Hindlimb muscle (tissue), 1 donor: ENCODE data around the gene INTS13. TPM values are rescaled to one million over a fixed set of nuclear protein-coding genes. Genes with fewer than 3 reads are reported as not detected.
"Not testable (repeated sequence)": the region's sequence is repeated elsewhere in the genome, so short reads cannot be mapped to it uniquely, and the experiment has no call there.

Experiments used
- DNase-seq: peaks from one replicate; pipeline ENCODE4 v3.0.0-alpha.2; 2013
- polyA plus RNA-seq: library from polyadenylated mRNA; unstranded; fragments of 120-200 nt; gene quantifications from one replicate; pipeline ENCODE4 v1.2.1, GENCODE V29; 2013; ENCODE audit not compliant: insufficient read length

Gene INTS13, protein sequence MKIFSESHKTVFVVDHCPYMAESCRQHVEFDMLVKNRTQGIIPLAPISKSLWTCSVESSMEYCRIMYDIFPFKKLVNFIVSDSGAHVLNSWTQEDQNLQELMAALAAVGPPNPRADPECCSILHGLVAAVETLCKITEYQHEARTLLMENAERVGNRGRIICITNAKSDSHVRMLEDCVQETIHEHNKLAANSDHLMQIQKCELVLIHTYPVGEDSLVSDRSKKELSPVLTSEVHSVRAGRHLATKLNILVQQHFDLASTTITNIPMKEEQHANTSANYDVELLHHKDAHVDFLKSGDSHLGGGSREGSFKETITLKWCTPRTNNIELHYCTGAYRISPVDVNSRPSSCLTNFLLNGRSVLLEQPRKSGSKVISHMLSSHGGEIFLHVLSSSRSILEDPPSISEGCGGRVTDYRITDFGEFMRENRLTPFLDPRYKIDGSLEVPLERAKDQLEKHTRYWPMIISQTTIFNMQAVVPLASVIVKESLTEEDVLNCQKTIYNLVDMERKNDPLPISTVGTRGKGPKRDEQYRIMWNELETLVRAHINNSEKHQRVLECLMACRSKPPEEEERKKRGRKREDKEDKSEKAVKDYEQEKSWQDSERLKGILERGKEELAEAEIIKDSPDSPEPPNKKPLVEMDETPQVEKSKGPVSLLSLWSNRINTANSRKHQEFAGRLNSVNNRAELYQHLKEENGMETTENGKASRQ
- 25.7 TPM for polyA plus RNA-seq

DNA sequence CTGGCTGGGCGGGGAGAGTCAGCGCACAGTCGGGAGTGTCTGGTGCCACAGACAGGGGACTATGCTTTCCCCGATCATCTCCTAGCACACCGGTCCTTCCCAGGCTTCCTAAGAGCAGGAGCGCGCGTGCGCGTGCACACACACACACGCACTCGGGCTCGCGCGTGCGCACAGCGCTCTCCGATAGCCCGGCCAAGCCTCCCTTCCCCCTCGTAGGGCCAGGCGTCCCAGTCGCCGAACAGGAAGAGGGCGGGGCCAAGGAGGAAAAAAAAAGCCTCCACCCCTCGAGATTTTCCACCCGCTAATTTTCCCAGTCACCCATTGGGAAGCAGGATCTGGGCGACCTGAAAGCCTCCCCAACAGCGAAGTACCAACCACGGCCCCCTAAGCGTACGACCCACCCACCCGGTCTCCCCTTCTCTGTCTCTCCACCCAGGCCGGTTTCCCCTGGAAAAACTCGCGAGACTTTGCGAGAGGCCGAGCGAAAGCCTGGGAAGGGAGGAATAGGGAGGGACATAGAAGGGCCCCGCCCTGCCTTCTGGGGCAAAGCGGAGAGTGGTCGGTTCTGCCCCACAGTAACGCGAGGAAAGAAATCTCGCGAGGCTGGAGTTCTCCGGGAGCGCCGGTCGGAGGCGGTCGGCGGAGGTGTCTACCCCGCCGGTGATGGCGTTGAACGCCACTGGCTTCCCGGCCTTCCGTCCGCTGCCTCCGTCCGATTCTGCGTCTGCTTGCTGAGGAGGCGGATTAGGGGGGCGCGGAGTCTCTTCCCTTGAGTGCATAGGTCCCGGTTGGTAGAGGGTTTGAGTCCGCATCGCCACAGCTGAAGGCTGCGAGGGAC lies at the start of gene INTS13, which contains the start of gene FGFR1OP2:
TSS of gene INTS13 (minus strand) at position 119 of the 838 bp plus-strand sequence. CDS start 1,178 bp downstream, outside the sequence.
TSS of gene FGFR1OP2 (plus strand) at position 608 of the 838 bp plus-strand sequence. CDS start 15,689 bp downstream, outside the sequence.
- DNase-seq = peak; percentile 100

- DNase-seq = no peak
Measured at GRCh38 chr12:26982866-26983265, 45.1 kb upstream of the INTS13 start.

- no peak for DNase-seq
Measured at GRCh38 chr12:26979733-26980132, 42.0 kb upstream of the INTS13 start.

GRCh38 chr12:26978801-26979200 lies 41.0 kb upstream of the INTS13 start:
- no peak for DNase-seq

GRCh38 chr12:26976687-26977086 lies 38.9 kb upstream of the INTS13 start:
- DNase-seq = no peak

- DNase-seq = no peak
Measured at GRCh38 chr12:26971963-26972362, 34.2 kb upstream of the INTS13 start.

DNA sequence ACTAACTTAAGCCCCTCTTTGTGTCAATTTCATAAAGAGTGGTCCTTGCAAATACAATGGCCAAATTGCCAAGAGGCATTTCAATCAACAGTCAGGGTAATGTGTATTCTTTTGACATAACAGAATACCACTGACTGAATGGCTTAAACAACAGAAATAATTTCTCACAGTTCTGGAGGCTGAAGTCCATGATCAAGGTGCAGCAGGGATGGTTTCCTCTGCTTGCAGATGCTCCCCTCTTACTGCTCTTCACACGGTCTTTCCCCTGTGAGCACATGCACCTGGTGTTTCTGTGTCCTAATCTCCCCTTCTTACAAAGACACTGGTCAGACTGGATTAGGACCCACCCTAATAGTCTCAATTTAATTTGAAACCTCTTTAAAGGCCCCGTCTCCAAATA lies 32.4 kb upstream of the INTS13 start:
- DNase-seq = no peak

DNA sequence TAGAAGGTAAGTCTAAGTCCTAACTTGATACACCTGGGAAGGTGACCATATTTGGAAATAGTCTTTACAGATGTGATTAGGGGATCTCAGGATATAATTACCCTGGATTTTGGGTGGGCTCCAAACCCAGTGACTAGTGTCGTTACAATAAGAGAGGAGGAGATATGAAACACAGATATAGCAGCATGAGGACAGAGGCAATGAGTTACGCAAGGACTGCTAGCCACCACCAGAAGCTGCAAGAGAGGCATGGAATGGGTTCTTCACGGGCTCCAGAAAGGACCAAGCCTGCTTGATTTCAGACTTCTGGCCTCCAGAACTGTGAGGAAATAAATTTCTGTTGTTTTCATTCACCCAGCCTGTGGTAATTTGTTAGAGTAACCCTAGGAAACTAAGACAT lies 29.1 kb upstream of the INTS13 start:
- DNase-seq = no peak

- DNase-seq = no peak
Measured at GRCh38 chr12:26963413-26963812, 25.6 kb upstream of the INTS13 start.

- no peak for DNase-seq
Measured at GRCh38 chr12:26961803-26962202, 24.0 kb upstream of the INTS13 start.

DNA sequence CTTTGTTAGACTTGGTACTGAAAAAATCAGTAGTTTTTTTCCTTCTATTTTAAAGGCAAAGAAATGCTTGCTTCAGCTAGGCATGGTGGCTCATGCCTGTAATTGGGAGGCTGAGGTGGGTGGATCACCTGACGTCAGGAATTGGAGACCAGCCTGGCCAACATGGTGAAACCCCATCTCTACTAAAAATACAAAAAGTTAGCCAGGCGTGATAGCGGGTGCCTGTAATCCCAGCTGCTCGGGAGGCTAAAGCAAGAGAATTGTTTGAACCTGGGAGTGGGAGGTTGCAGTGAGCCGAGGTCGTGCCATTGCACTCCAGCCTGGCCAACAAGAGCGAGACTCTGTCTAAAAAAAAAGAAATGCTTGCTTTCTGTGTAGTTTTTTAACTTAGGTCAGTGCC lies 23.6 kb upstream of the INTS13 start:
- not testable (repeated sequence) for DNase-seq

- DNase-seq = no peak
Measured at GRCh38 chr12:26954027-26954426, 16.2 kb upstream of the INTS13 start.

- DNase-seq = no peak
Measured at GRCh38 chr12:26953447-26953846, 15.7 kb upstream of the INTS13 start.

GRCh38 chr12:26948309-26948708 lies 10.5 kb upstream of the INTS13 start:
- DNase-seq = no peak

DNA sequence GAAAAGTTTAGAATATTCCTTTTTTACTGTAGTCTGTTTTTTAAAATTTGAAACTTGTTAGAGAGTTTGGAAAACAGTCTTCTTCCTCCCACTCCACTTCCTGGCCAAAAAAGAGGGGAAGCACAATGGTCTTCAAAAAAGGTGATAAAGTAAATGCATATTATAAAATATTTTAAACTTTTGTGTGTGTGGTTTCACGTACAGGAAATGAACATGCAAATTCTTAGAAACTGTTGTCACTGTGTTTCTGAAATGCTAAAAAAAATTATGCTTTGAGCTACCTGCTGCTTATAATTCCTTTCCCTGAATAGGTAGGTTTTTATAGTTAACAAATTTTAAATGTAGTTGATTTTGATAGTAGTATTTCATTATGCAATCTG lies 3.4 kb upstream of the INTS13 start:
- no peak for DNase-seq

- DNase-seq = no peak
Measured at GRCh38 chr12:26940516-26941214, 2.9 kb upstream of the INTS13 start.

GRCh38 chr12:26939953-26940352 lies 2.2 kb upstream of the INTS13 start:
- no peak for DNase-seq

- DNase-seq = no peak
Measured at GRCh38 chr12:26939192-26939832, 1.5 kb upstream of the INTS13 start.

DNA sequence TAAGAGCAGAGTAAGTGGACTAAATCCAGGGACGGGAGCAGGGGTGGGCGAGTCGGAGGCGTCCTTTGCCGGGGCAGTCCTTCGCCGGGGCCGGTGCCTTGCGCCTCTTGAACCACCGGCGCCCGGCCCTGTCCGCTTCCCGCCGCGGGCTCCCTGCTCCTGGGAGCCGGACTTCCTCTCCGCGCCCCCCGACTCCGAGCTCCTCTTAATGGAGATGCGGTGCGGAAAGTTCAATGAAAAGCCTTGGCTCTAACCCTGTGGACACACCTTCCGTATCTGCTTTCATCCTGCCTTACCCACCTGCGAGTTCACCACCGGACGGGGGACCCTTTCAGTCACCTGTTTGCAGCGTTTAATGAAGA lies 901 bp upstream of the INTS13 start:
- no peak for DNase-seq

GRCh38 chr12:26937443-26937862 lies 328 bp downstream of the INTS13 start:
- DNase-seq = no peak

DNA sequence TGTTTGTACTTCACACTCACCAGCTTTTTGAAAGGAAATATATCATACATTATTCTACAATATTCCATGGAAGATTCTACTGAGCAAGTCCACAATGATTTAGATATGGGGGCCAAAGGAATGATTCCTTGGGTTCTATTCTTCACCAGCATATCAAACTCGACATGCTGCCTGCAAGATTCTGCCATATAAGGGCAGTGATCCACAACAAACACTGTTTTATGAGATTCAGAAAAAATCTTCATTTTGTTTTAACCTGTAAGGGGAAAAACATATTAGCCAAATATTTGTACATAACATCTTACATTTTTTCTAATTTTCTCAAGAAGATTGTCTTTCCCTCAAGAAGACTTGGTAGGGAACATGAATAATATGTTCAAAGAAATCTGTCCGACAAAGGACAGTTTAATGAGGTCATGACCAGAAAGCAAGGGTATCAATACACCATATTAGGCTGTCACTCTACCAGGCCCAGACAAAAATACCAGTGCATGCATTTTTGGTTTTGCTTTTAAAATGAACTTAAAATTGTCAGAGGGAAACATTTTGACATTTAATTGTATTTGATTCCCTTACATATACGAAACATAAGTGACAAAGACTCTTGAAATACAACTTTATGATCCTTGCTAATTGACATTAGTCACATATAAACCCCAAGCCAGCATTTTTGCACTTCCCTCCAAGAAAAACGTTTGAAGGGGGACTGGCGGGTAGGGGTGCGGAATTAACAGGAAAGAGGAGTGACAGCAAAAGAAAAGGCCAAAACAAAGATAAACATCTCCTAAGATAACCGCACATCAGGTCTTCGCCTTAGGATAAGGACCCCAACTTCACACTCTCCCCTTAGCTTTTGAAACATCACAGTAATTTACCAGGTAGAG lies 980 bp downstream of the INTS13 start:
- DNase-seq = no peak
